Bone marrow (tissue), 2 donors: ENCODE data around the gene MITF.
"Not testable (repeated sequence)": the region's sequence is repeated elsewhere in the genome, so short reads cannot be mapped to it uniquely, and the experiment has no call there.

Experiments
- DNase-seq, 2 donors: peaks; one replicate each; lab custom pipeline; 2025; lab: John Stamatoyannopoulos, UW

The MITF gene

DNA sequence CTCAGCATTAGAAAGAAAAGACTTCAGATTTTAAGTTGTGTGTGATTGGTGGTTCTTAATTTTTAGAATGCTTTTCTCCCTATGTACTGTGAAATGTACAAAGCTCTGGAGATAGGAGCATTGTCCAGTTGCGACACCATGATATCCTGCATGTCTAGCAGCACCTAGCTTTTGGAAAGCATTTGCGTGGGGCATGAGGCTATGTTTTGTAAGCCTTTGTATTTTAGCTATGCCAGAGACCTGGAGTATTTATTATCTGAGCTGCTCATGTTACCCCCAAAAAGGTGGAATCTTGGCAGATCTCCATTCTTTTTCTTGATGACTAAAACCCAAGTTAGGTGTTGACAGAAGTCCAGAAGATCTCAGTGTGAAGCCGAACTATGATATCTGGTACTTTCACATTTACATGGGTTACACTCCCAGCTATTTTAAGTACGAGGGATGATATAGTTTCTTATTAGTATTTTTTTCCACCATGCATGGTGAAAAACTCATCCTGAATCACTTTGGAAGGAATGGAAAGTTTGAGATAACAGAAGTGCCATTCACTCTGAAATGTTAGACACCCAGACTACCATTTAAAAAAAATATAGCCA, 133.6 kb downstream of the MITF start:
- no peak for DNase-seq

DNA sequence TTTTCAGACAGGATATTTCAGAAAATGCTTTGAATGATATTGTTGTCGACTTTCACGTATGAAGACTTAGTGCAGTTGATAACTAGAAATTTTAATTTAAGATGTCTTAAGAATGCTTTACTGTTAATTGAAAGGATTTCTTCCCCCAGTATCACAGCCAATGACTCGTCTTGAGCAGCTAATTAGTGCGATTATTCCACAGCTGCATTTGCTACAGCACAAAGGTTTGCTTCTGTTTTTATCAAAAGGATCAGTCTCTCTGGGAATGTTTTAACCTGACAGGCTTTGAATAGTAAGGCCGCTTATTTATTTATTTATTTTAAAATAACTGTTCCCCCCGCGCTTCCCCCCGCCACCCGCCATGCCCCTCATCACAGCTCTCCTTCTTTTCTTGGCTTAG, 136.8 kb downstream of the MITF start:
- no peak for DNase-seq

DNA sequence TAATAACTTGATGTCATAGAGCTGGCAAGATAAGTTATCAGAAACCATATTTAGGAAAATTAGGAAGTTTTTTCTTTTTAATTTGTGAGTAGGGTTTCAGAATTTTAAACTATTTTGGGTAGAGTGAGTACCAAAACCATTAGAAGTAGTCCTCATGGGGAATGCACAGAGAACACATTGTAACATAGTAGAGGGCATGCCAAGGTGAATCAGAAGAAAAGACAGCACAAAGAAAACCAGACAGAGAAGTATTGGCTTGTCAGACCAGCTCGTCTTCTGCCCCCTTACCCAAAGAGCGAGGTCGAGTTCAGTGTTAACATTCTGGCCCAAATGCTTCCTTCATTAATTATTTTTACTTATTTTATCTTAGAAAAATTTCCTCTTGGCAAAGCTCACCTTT, 139.0 kb downstream of the MITF start:
- DNase-seq, result no peak

DNA sequence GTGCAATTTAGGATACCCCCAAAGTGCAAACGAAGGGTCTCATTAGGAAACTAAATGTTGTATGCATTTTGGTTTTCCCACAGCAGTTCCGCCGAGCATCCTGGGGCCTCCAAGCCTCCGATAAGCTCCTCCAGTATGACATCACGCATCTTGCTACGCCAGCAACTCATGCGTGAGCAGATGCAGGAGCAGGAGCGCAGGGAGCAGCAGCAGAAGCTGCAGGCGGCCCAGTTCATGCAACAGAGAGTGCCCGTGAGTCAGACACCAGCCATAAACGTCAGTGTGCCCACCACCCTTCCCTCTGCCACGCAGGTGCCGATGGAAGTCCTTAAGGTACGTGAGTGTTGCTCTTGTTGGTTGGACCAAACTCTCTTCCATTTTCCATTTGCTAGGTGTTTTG, 139.8 kb downstream of the MITF start:
- no peak for DNase-seq

DNA sequence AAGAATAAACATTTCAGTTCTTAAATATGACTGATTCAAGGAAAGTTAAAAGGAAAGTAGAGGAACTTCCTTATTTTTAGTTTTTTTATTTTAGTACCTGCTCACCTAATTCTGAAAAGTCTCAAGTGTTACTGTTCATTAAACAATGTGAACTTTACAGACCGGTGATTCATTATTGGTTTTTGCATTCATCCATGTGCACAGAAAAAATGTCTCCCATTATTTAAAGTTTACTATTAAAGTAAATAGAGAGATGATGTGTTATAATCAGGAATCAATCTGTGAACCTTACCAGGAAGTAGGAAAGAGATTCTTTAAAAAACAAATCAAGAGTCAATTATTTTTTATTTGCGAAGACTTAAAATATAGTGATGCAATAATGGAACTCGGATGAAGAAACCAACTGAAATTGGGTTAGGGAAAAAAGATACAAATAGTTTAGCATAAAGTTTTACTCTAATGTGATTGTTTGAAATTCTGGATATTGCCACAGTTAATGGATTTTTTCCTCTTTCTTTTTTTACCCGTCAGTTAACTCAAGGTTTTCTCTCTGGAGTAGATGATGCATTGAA, 140.9 kb downstream of the MITF start:
- no peak for DNase-seq

DNA sequence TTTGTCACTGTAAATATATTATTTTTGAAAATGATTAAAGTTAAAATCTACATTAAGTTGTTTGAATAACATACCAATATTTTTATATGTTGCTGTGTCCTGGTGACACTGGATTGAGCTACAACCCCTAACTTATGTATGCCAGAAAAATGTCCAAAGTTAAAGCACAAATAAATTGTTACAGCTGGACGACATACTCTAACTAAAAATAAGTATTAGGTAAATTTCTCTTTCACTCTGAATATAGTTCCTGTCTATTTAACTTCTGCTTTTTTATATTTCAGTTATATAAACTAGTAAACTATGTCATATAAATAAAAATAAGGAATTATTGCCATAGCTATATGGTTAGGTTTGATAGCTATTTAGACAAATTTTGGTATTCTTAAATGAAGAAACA, 141.8 kb downstream of the MITF start:
- DNase-seq, result no peak

DNA sequence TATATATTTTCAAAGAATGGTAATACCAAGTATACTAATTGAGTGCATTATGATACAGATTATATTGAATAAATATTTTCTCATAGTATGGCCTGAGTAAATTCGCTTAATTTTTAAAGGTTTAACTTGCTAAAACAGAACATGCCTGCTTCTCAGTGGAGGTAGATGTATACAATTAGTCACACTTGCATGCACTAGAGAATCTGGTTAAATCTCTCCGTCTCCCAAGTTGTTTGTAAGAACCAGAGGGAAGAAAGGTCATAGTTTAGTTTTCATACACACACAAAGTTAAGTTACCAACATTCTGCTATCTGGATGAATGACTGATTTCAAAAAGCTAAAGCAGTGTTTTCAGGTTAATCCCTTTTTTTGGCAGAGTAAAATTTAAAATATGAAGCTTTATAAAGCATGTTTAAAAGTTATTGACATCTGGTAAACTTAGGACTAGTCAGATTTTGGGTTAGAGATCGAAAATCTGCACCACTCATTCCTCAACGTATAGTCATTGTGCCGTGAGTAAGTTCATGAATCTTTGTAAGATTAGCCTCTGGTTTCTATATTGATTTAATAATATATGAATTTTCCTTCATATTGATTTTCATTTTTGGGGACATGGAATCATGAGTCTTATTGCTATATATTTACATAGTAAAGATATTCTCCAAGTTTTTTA, 142.6 kb downstream of the MITF start:
- no peak for DNase-seq

DNA sequence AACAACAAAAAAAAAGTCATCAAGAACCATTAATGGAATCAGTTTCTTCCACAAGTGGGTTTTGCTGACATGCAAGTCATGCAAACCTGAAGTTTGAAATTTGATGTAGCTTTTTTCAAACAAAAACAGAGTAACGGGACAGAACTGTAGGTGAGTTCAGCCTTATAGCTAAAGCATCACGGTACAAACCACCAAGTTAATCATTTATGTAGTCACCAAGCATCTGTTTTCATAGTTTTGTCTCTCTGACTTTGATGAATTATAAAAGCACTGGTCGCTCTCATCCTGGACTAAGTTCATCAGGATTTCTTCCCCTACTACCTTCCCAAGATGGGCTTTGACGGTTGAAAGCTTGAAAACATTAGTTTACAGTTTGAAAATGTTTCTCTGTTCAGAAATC, 143.3 kb downstream of the MITF start:
- DNase-seq, result no peak

DNA sequence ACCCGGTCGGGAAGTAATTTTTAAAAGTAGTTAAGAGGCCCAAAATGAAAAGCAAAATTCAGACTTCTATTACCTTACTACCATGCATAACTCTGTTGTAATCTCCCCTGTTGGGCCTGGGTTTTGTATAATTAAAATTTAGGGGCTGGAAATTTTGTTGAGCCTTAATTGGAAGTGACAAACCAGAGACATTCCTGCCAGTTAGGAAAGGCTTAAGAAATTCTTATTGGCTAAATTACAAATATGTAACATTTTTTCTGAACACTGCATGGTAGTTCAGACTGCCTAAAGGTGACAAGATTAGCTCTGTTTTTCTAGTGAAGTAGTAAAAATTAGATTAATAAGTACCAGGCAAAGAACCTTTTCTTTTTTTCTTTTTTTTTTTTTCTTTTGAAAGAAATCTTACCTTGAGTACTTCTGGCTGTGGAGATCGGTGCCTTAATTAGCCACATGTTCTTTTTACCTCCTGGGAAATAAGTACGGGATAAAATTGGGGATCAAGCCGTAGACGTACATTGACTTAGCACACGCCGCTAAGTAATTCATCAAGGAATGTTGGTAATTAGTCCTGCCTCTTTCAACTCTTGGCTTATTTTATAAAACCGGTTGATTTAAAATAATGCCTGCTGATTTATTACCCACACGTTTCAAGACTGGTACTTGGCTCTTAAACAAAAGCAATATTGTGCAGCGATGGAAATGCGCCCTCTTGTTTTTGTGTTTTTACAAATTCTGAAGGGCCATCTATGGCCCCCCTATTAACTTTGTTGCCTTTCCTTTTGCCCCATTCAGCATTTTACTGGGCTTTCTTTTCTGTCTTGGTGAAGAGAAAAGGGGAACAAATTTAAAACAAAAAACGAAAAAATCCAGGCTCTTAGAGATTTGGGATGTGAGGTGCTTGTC, 149.0 kb downstream of the MITF start:
- no peak for DNase-seq

DNA sequence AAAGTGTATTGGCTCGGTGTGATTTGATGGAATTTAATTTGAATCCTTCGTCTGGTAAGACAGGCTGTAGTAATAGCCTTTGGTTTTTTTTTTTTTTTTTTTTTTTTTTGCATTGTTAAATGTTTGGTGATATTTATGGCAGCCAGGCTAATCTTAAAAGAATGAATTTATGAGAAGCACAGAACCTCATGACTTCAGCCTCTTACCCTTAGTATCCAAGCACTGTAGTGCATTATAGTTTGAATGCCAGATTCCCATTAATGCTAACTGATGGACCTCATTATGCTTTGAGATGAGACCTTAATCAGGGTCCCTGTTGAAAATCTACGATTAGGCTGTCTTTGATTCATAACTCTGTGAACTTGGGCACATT, 149.7 kb downstream of the MITF start:
- no peak for DNase-seq

DNA sequence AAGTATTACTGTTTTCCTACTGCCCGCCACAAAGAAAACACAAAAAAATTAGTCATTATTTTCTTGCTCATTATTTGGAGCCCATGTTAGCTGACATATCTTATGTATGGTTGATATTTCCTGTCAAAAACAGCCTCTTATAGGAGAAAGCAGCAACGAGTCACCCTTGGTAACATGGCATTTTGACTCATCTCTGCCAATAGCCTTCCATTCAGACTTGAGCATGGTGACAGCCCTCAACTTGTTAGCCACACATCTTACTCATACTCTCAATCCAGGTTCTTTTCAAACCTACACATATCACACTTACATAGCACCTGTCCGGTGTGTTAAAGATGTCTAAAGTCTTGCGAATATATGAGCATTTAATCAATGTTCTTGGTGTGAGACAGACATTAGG, 150.8 kb downstream of the MITF start:
- DNase-seq, result no peak

DNA sequence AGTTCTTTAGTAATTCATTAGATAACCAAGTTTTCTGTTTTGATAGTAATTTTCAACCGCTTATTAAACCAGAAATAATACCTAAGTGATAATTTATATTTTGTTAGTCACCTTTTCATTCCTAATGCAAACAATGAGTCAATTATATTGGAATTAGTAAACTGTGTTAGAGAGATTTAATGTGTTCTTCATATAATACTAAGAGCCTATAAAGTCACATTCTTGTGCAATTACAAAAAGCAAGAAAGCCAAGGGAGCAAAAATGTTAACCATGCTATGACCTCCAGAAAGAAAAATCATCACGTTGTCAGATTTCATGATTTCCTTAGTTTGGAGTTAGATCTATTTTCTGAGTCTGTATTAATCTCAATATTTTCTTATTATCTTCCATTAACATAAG, 151.4 kb downstream of the MITF start:
- no peak for DNase-seq

DNA sequence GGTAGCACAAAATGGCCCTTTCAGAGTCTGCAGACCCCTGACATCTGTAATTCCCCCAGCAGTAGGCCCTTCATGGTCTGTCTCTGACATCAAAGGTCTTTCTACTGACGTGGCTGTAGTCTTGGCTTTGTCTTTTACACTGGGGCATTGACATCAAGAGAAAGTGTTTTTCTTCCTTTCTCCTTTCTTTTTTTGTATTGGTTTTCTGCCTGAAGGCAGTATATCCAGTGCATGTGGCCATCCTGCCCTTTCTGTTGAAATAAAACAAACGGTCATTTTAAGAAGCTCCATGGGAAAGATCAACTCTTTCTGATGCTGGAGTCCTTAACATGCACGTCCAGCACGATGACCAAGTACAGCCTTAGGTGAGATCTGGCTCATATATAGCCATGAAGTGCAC, 153.4 kb downstream of the MITF start:
- DNase-seq, result no peak

DNA sequence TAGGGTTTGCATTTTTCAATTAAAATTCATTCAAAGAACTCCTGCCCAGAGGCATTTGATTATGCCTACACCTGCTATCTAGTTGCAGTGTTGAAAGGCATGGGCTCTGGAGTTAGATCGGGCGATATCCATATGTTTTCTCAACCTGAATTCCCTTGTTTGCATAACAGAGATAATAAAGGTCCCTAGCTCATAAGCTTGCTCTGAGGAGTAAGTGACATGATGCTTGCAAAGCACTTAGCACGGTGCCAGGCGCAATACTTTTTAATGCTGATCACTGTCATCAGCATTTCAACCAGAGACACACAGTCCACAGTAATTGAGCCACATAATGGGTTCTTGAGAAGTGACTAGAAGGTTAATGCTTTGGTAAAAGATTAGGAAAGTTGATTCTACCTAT, 154.0 kb downstream of the MITF start:
- no peak for DNase-seq

DNA sequence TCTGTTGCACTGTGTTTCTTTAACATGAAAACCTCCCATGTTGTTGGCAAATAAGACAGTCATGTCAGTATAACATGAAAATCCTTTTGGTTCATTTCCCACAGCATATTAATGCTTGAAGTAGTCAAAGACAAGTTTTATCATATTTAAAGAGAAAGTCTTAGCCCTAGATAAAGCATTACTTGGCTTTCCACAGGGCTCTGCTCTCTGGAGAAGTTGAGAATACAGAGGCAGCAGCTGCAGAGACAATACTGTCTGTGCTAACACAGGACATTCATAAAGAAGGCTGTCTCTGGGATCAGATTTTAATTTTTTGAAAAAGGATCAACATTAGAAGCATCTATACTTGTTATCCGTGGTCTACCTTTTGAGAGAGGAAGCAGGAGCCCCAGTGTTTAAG, 156.8 kb downstream of the MITF start:
- no peak for DNase-seq

DNA sequence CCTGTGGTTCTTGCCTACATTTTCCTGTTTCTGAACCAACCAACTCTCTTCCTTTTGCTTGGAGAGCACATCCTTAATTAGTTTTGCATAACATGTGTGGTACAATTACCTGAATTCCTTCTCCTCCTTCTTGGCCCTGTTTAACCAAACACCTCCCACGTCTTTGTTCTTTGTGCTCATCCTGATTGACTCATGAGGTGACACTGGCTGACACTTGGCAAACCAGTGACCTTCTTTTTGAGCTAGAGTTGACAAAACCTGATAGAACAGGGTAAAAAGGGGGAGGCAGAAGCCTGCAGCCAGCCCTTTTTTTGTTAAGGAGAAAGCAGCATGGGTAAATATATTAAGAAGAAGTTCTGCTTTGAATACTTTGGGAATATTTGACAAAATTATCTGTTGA, 161.1 kb downstream of the MITF start:
- DNase-seq, result no peak

DNA sequence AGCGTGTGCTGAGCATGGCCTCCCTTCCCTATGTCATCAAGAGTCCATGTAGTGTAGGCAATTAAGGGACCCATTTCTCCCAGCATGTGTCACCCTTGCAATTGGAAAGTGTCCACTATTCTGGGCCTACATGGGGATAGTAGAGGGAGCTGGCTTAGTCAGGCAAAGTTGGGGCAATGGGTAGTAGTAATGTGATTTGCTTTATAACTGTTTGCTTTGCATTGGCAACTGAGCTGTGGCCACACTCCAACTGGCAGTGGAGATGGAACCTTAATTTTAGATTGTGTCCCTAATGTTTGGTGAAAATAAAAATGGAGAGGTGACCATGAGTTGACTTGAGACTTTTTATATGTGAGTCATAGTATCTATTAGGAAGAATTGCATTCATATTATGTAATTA, 162.5 kb downstream of the MITF start:
- DNase-seq, result no peak

DNA sequence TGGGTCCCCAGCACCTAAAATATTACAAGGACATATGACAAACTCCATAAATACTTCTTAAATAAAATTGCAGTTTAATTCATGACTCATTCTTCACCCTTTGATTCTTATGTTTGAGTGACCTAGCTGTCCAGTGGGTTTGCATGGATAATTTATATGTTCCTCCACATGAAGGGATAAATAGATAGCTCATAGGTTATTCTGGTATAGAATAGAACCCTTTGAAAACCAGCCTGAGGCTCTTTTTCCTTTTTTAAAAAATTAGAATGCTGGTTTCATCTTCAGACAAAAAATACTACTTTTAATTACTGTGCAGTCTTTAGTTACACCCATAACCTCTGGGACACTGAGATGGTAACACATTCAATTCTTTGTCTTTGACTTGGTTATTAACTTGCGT, 163.1 kb downstream of the MITF start:
- DNase-seq, result no peak

DNA sequence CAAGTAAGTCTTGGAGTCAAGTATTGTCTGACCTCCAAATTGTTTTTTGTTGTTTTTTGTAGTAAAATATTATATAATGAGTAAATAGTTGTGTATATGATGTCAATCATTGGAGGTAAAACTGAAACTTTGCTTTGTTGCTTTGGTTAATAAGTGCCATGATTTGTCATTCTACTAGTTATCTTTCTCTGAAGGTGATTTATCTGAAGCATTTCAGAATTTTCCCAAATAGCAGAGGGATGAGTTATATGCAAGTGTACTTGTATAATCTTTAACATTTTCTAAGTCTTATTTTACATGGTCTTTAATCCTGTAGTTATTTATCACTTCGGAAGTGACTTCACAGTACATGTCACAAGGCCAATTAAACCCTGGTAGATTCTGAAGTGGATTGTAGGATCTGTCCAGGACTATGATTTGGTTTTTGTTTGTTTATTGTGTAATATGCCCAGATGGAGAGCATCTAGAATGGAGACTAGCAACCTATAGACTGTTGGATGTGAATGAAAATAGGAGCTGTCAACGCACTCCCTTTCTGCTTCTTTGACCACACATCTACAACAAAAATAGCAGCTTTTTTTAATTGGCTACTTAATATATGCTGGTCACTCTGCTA, 167.2 kb downstream of the MITF start:
- DNase-seq, result no peak

DNA sequence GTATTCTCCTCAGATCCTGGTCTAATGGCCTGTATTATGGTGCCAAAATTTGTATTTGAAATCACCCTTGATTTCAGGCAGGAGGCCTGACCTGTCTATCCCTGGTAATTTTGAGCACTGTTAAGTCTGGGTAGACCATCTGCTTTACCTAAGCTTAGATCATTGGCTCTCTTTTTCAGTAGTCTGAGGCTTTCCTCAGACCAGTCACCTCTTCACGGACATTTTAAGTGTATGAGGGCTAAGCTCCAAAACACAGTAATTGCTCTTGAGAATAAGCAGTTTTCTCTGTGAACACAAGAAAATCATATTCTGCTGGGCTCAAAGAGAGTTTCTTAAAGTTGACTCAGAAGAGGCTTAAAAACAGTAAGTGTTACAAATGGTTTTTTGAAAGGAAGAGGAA, 168.3 kb downstream of the MITF start:
- DNase-seq, result no peak

DNA sequence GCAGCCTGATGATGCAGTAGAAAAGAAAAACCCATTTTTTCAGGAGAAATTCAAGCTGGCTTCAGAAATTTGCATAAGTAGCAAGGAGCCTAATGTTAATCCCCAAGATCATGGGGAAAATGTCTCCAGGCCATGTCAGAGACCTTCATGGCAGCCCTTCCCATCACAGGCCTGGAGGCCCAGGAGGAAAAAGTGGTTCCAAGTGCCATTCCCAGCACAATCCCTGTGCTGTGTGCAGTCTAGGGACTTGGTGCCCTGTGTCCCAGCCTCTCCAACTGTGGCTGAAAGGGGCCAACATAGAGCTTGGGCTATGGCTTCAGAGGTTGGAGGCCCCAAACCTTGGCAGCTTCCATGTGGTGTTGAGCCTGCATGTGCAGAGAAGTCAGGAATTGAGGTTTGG, 170.6 kb downstream of the MITF start:
- not testable (repeated sequence) for DNase-seq

DNA sequence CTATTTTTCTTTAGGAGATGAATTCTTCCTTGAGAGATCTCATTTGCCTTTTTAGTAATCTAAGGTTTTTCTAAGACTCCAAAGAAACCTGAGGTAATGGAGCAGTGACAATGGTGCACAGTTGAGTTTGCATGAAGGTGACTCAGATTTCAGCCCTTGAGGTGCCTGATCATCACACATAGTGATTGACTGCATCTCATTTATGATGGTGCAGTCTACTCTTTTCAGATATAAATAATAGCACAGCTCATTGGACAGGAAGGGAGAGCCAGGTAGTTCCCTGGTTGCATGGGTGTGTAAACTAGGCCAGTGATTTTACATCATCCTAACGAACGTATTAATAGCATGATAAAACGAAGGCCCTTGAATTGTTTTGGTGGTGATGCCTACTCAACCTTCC, 174.2 kb downstream of the MITF start:
- DNase-seq, result no peak

DNA sequence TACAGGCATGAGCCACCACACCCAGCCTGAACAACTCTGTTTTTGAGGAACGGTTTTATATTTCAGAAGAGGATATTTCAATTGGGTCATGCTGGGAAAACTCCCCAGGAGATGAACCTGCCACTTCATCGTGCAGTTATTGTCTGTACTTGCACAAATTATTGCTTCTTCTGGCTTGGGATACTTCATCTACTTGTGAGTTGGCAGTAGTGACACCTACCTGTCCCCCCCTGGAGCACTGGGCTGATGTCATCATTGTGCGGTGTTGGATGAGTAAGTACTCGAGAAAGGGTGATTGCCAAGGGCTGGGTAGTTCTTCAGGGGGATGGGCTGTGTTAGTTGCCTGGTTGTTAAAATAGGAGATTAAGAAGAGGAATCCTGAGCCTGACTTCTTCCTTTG, 175.1 kb downstream of the MITF start:
- no peak for DNase-seq
